Fibroblast of lung (primary cell): Measurements from ENCODE around the gene NEK10. TPM values are rescaled to one million over a fixed set of nuclear protein-coding genes. Genes with fewer than 3 reads are reported as not detected.

Experiments used
- DNase-seq, 2 donors: peaks; one replicate each; pipeline versions ENCODE4 v3.0.0 to v3.0.0-alpha.2; 2010; ENCODE audit warnings: low read depth in 2 of 2
- H2AFZ ChIP-seq: 2 replicates; pipeline ENCODE4 v1.5.1; 2012; ENCODE audit warnings: low read length, control low read depth, inconsistent platforms
- H3K27ac ChIP-seq: 2 replicates; pipeline ENCODE4 v1.5.1; 2011; ENCODE audit warnings: low read length, control low read depth; ENCODE audit not compliant: insufficient read depth
- H3K27me3 ChIP-seq: 2 replicates; pipeline ENCODE4 v1.5.1; 2011; ENCODE audit warnings: mild to moderate bottlenecking, low read length; ENCODE audit not compliant: control insufficient read depth, insufficient read depth
- H3K36me3 ChIP-seq: 2 replicates; pipeline ENCODE4 v1.5.1; 2011; ENCODE audit warnings: low read length; ENCODE audit not compliant: control insufficient read depth, insufficient read depth
- H3K4me1 ChIP-seq: 2 replicates; pipeline ENCODE4 v1.5.1; 2011; ENCODE audit warnings: low read length; ENCODE audit not compliant: control insufficient read depth, insufficient read depth; ENCODE audit errors: extremely low read depth
- H3K4me2 ChIP-seq: 2 replicates; pipeline ENCODE4 v1.5.1; 2011; ENCODE audit warnings: low read length, control low read depth; ENCODE audit not compliant: insufficient read depth; ENCODE audit errors: extremely low read depth
- H3K4me3 ChIP-seq, 4 experiments: fragments of 200-600 bp in 1 of 4; sonication (generic) in 1 of 4; replicated peaks in 1 of 4; 2 replicates each; pipeline ENCODE4 v1.5.1; 2011 to 2016; ENCODE audit warnings: low read length in 4 of 4, low read depth in 3 of 4, mild to moderate bottlenecking in 3 of 4, control low read depth in 2 of 4, inconsistent platforms in 1 of 4, mixed read lengths in 1 of 4; ENCODE audit not compliant: insufficient read depth in 1 of 4; ENCODE audit errors: control extremely low read depth in 1 of 4
- H3K79me2 ChIP-seq: 2 replicates; pipeline ENCODE4 v1.5.1; 2012; ENCODE audit warnings: mild to moderate bottlenecking, low read length, inconsistent platforms; ENCODE audit not compliant: control insufficient read depth, insufficient read depth
- H3K9ac ChIP-seq: 2 replicates; pipeline ENCODE4 v1.5.1; 2011; ENCODE audit warnings: mild to moderate bottlenecking, low read length, control low read depth; ENCODE audit not compliant: insufficient read depth
- H3K9me3 ChIP-seq: 2 replicates; pipeline ENCODE4 v1.5.1; 2012; ENCODE audit warnings: low read depth, low read length; ENCODE audit not compliant: control insufficient read depth, insufficient read depth
- H4K20me1 ChIP-seq: 2 replicates; pipeline ENCODE4 v1.5.1; 2011; ENCODE audit warnings: low read length; ENCODE audit not compliant: control insufficient read depth, insufficient read depth; ENCODE audit errors: extremely low read depth
- CTCF ChIP-seq, 2 donors: IDR thresholded peaks in 1 of 2; conservative IDR thresholded peaks in 1 of 2; 1 replicate in 1 of 2; 2 replicates in 1 of 2; pipeline ENCODE4 v1.5.1; 2011 to 2012; ENCODE audit warnings: low read length in 2 of 2, control low read depth in 1 of 2, inconsistent platforms in 1 of 2, low read depth in 1 of 2, mild to moderate bottlenecking in 1 of 2
- EZH2 ChIP-seq: IDR thresholded peaks from 2 replicates; pipeline ENCODE4 v1.5.1; 2012; ENCODE audit warnings: low read length, control low read depth, mild to moderate bottlenecking; ENCODE audit errors: missing control alignments
- polyA plus RNA-seq, 2 donors: library from polyadenylated mRNA; depleted of rRNA in 1 of 2; stranded (reverse) in 1 of 2; unstranded in 1 of 2; fragments of >200 nt; gene quantifications; 2 replicates each; pipeline ENCODE4 v1.2.1, GENCODE V29; 2011 to 2012; ENCODE audit warnings: missing spikeins in 1 of 2
- total RNA-seq: library from RNA; depleted of rRNA; stranded (reverse); fragments of >200 nt; gene quantifications from 2 replicates; pipeline ENCODE4 v1.2.1, GENCODE V29; 2014

Gene NEK10
- total and polyA plus RNA-seq, 2 donors (not counting 1 experiment from before 2014, with no cell fraction given): 1.4 to 23.0 TPM

- no peaks in the 10 kb centered on the region for H4K20me1 ChIP-seq
- H3K27me3 ChIP-seq: no peaks in the 10 kb centered on the region
- H2AFZ ChIP-seq: no peak overlapping the region
- DNase-seq: no peak
- H3K9me3 ChIP-seq: no peaks in the 10 kb centered on the region
- H3K36me3 ChIP-seq: no peaks in the 10 kb centered on the region
- no peak overlapping the region for H3K9ac ChIP-seq
- no peak overlapping the region for H3K4me3 ChIP-seq
- no peaks in the 10 kb centered on the region for H3K79me2 ChIP-seq
- no peak overlapping the region for H3K4me2 ChIP-seq
- H3K27ac ChIP-seq: no peak overlapping the region
- TF ChIP-seq EZH2 (no peak), CTCF (conservative IDR thresholded peaks at IDR 0.05 in 1 of 2, IDR thresholded peaks at IDR 0.05 in 1 of 2; ENCODE audit: low read depth in 1 of 2, low read length in 2 of 2) (no peak)
- H3K4me1 ChIP-seq: no peaks in the 10 kb centered on the region
These were observed 155.7 kb downstream of the NEK10 start for GRCh38 chr3:27213450-27213849.

GRCh38 chr3:27209617-27210264, 159.4 kb downstream of the NEK10 start:
- H3K79me2 ChIP-seq: no peaks in the 10 kb centered on the region
- no peak overlapping the region for H2AFZ ChIP-seq
- H3K27ac ChIP-seq: no peak overlapping the region
- H3K4me3 ChIP-seq: no peak overlapping the region
- no peaks in the 10 kb centered on the region for H3K9me3 ChIP-seq
- no peaks in the 10 kb centered on the region for H4K20me1 ChIP-seq
- H3K9ac ChIP-seq: no peak overlapping the region
- H3K36me3 ChIP-seq: no peaks in the 10 kb centered on the region
- H3K4me1 ChIP-seq: no peaks in the 10 kb centered on the region
- TF ChIP-seq CTCF (conservative IDR thresholded peaks at IDR 0.05 in 1 of 2, IDR thresholded peaks at IDR 0.05 in 1 of 2; ENCODE audit: low read depth in 1 of 2, low read length in 2 of 2) (no peak), EZH2 (no peak)
- no peak for DNase-seq
- H3K4me2 ChIP-seq: no peak overlapping the region
- no peaks in the 10 kb centered on the region for H3K27me3 ChIP-seq

GRCh38 chr3:27208961-27209616, 160.1 kb downstream of the NEK10 start:
- no peaks in the 10 kb centered on the region for H3K9me3 ChIP-seq
- TF ChIP-seq EZH2 (no peak), CTCF (conservative IDR thresholded peaks at IDR 0.05 in 1 of 2, IDR thresholded peaks at IDR 0.05 in 1 of 2; ENCODE audit: low read depth in 1 of 2, low read length in 2 of 2) (no peak)
- no peaks in the 10 kb centered on the region for H3K27me3 ChIP-seq
- no peak for DNase-seq
- no peaks in the 10 kb centered on the region for H3K4me1 ChIP-seq
- H3K79me2 ChIP-seq: no peaks in the 10 kb centered on the region
- no peaks in the 10 kb centered on the region for H3K36me3 ChIP-seq
- no peak overlapping the region for H3K4me2 ChIP-seq
- H4K20me1 ChIP-seq: no peaks in the 10 kb centered on the region
- no peak overlapping the region for H3K9ac ChIP-seq
- H3K27ac ChIP-seq: no peak overlapping the region
- H2AFZ ChIP-seq: no peak overlapping the region
- H3K4me3 ChIP-seq: no peak overlapping the region
